ENCODE measurements around the gene HSPBP1.

HSPBP1 gene

GRCh38 chr19:55255618-55256423 lies 24.1 kb downstream of the HSPBP1 start:
- DNase-seq (ENCODE audit: low read depth in 2 of 2, low spot score in 1 of 2): no peak

GRCh38 chr19:55254625-55254977 lies 25.3 kb downstream of the HSPBP1 start:
- no peak for DNase-seq (ENCODE audit: low read depth in 2 of 2, low spot score in 1 of 2)

- no peak for DNase-seq (ENCODE audit: low read depth in 2 of 2, low spot score in 1 of 2)
These were observed 25.9 kb downstream of the HSPBP1 start for GRCh38 chr19:55253842-55254624.

GRCh38 chr19:55252760-55253663 lies 26.9 kb downstream of the HSPBP1 start:
- no peak for DNase-seq (ENCODE audit: low read depth in 2 of 2, low spot score in 1 of 2)

- no peak for DNase-seq (ENCODE audit: low read depth in 2 of 2, low spot score in 1 of 2)
These were observed 28.4 kb downstream of the HSPBP1 start for GRCh38 chr19:55251341-55252081.

- DNase-seq (ENCODE audit: low read depth in 2 of 2, low spot score in 1 of 2): no peak
These were observed 29.5 kb downstream of the HSPBP1 start for GRCh38 chr19:55250262-55251036.

- DNase-seq (ENCODE audit: low read depth in 2 of 2, low spot score in 1 of 2): no peak
These were observed 30.1 kb downstream of the HSPBP1 start for GRCh38 chr19:55249841-55250240.

- no peak for DNase-seq (ENCODE audit: low read depth in 2 of 2, low spot score in 1 of 2)
These were observed 31.2 kb downstream of the HSPBP1 start for GRCh38 chr19:55248704-55249103.

GRCh38 chr19:55248166-55248675 lies 31.7 kb downstream of the HSPBP1 start:
- DNase-seq (ENCODE audit: low read depth in 2 of 2, low spot score in 1 of 2): no peak

GRCh38 chr19:55247621-55248099 lies 32.2 kb downstream of the HSPBP1 start:
- no peak for DNase-seq (ENCODE audit: low read depth in 2 of 2, low spot score in 1 of 2)

- DNase-seq (ENCODE audit: low read depth in 2 of 2, low spot score in 1 of 2): no peak
These were observed 33.2 kb downstream of the HSPBP1 start for GRCh38 chr19:55246462-55247451.

- DNase-seq (ENCODE audit: low read depth in 2 of 2, low spot score in 1 of 2): no peak
These were observed 34.5 kb downstream of the HSPBP1 start for GRCh38 chr19:55245236-55245904.

- DNase-seq (ENCODE audit: low read depth in 2 of 2, low spot score in 1 of 2): no peak
These were observed 35.8 kb downstream of the HSPBP1 start for GRCh38 chr19:55244004-55244680.

- DNase-seq (ENCODE audit: low read depth in 2 of 2, low spot score in 1 of 2): no peak
These were observed 37.4 kb downstream of the HSPBP1 start for GRCh38 chr19:55242517-55242916.

- DNase-seq (ENCODE audit: low read depth in 2 of 2, low spot score in 1 of 2): no peak
These were observed 37.9 kb downstream of the HSPBP1 start for GRCh38 chr19:55241935-55242464.

- no peak for DNase-seq (ENCODE audit: low read depth in 2 of 2, low spot score in 1 of 2)
These were observed 38.6 kb downstream of the HSPBP1 start for GRCh38 chr19:55241143-55241934.
